Sigmoid colon (tissue), 7 donors: ENCODE measurements around the gene BTNL3. TPM values are rescaled to one million over a fixed set of nuclear protein-coding genes. Genes with fewer than 3 reads are reported as not detected.
"Not testable (repeated sequence)": the region's sequence is repeated elsewhere in the genome, so short reads cannot be mapped to it uniquely, and the experiment has no call there.

Experiments used
- DNase-seq: peaks from one replicate; pipeline ENCODE4 v3.0.0-alpha.2; 2019
- H3K27ac ChIP-seq, 4 donors: fragments of 200-600 bp; sonication (generic); one replicate each; pipeline ENCODE4 v1.5.1; 2016 to 2019; ENCODE audit warnings: mild to moderate bottlenecking in 1 of 4
- H3K27me3 ChIP-seq, 3 donors: fragments of 200-600 bp; sonication (generic); one replicate each; pipeline ENCODE4 v1.5.1; 2019; ENCODE audit warnings: mild to moderate bottlenecking in 1 of 3
- H3K36me3 ChIP-seq, 4 donors: fragments of 200-600 bp; sonication (generic); one replicate each; pipeline ENCODE4 v1.5.1; 2016 to 2019
- H3K4me1 ChIP-seq, 4 donors: fragments of 200-600 bp; sonication (generic); one replicate each; pipeline ENCODE4 v1.5.1; 2017 to 2019
- H3K4me3 ChIP-seq, 4 donors: fragments of 200-600 bp; sonication (generic); one replicate each; pipeline ENCODE4 v1.5.1; 2017 to 2019; ENCODE audit warnings: mild to moderate bottlenecking in 2 of 4, moderate library complexity in 1 of 4
- H3K9me3 ChIP-seq, 4 donors: fragments of 200-600 bp in 3 of 4; sonication (generic) in 3 of 4; one replicate each; pipeline versions ENCODE4 v1.5.1 to v1.6.1; 2013 to 2019
- EP300 ChIP-seq, 4 donors: sonication (generic); formaldehyde crosslinking; IDR thresholded peaks; one replicate each; pipeline ENCODE4 v1.6.1; 2017; ENCODE audit warnings: antibody characterized with exemption in 4 of 4
- POLR2A ChIP-seq, 2 donors: fragments of 450-650 bp; IDR thresholded peaks; one replicate each; pipeline ENCODE4 v1.6.1; 2016; ENCODE audit warnings: antibody characterized with exemption in 2 of 2, mild to moderate bottlenecking in 2 of 2, moderate library complexity in 2 of 2
- POLR2AphosphoS5 ChIP-seq, 4 donors: sonication (generic); formaldehyde crosslinking; IDR thresholded peaks; one replicate each; pipeline ENCODE4 v1.6.1; 2017; ENCODE audit warnings: antibody characterized with exemption in 4 of 4
- WGBS, 2 donors: extraction: QIAGEN DNeasy Blood & Tissue Kit; methylation state at CpG; one replicate each; pipeline ENCODE4 v1.1.7; 2013; 5-methylcytosine and 5-hydroxymethylcytosine counted together
- intact Hi-C: fragments of 100-400 bp; cut with DNase I; formaldehyde crosslinking; loops from one replicate; pipeline ENCODE4 v1.15.1; 2023
- polyA plus RNA-seq, 3 donors: library from polyadenylated mRNA; stranded (reverse); fragments of 200-250 nt; gene quantifications; one replicate each; pipeline ENCODE4 v1.2.3, GENCODE V29; 2013
- total RNA-seq, 4 donors: library from RNA; depleted of rRNA; stranded (reverse); fragments of >200 nt; gene quantifications; one replicate each; pipeline ENCODE4 v1.1.0, GENCODE V29; 2016
- TF ChIP-seq, protein P1 (sequence below), 4 experiments: fragments of 450-650 bp in 3 of 4; fragments of 200-600 bp in 1 of 4; IDR thresholded peaks; one replicate each; pipeline ENCODE4 v1.5.1; 2016 to 2019; ENCODE audit warnings: antibody characterized with exemption in 4 of 4, mild to moderate bottlenecking in 3 of 4, moderate library complexity in 2 of 4
- donor health status: healthy with polysubstance abuse.
- donor health status: Bipolar disorder and iron deficiency.
- donor health status: healthy.

Gene BTNL3
- total and polyA plus RNA-seq, 7 donors = 0.36 to 25.6 (median 18.1) TPM; not detected in 3

GRCh38 chr5:181045316-181045715, 56.7 kb downstream of the BTNL3 start:
- Histone ChIP-seq H3K36me3 (no peaks in the 10 kb centered on the region), H3K4me1 (no peaks in the 10 kb centered on the region), H3K27ac (no peak overlapping the region), H3K27me3 (peaks cover 0 to 60% (median 37%) of the 10 kb centered on the region in 3 donors), H3K9me3 (no peaks in the 10 kb centered on the region), H3K4me3 (no peak overlapping the region)
- TF ChIP-seq, protein P1, sequence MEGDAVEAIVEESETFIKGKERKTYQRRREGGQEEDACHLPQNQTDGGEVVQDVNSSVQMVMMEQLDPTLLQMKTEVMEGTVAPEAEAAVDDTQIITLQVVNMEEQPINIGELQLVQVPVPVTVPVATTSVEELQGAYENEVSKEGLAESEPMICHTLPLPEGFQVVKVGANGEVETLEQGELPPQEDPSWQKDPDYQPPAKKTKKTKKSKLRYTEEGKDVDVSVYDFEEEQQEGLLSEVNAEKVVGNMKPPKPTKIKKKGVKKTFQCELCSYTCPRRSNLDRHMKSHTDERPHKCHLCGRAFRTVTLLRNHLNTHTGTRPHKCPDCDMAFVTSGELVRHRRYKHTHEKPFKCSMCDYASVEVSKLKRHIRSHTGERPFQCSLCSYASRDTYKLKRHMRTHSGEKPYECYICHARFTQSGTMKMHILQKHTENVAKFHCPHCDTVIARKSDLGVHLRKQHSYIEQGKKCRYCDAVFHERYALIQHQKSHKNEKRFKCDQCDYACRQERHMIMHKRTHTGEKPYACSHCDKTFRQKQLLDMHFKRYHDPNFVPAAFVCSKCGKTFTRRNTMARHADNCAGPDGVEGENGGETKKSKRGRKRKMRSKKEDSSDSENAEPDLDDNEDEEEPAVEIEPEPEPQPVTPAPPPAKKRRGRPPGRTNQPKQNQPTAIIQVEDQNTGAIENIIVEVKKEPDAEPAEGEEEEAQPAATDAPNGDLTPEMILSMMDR (IDR thresholded peaks at IDR 0.05) = no peak
- no peak for TF ChIP-seq EP300 (IDR thresholded peaks at IDR 0.05)
- TF ChIP-seq POLR2AphosphoS5 (IDR thresholded peaks at IDR 0.05) = no peak
- TF ChIP-seq POLR2A (IDR thresholded peaks at IDR 0.05) = no peak
- intact Hi-C loops = no loop called here
- whole genome bisulfite sequencing, 2 donors = 37 to 52% methylated on average over 10 of the region's 10 CpGs
- no peak for DNase-seq

GRCh38 chr5:181045857-181046256, 57.2 kb downstream of the BTNL3 start:
- DNase-seq, intact Hi-C loops: not testable (repeated sequence)

GRCh38 chr5:181047288-181047687, 58.6 kb downstream of the BTNL3 start:
- 80 to 83% methylated on average over 2 of the region's 2 CpGs for WGBS, 2 donors
- Histone ChIP-seq H3K36me3 (no peaks in the 10 kb centered on the region), H3K27me3 (peaks cover 5 to 72% (median 49%) of the 10 kb centered on the region in 3 donors), H3K9me3 (no peaks in the 10 kb centered on the region), H3K4me3 (no peak overlapping the region), H3K4me1 (peaks cover 0 to 4% (median 1%) of the 10 kb centered on the region in 4 donors), H3K27ac (no peak overlapping the region)
- TF ChIP-seq, protein P1 (IDR thresholded peaks at IDR 0.05) = no peak
- TF ChIP-seq POLR2AphosphoS5 (IDR thresholded peaks at IDR 0.05) (no peak), POLR2A (IDR thresholded peaks at IDR 0.05) (no peak), EP300 (IDR thresholded peaks at IDR 0.05) (no peak)
- no peak for DNase-seq
- intact Hi-C loops = no loop called here

More at GRCh38 chr5:181045857-181046256, 57.2 kb downstream of the BTNL3 start:
- H3K36me3 ChIP-seq, H3K4me3 ChIP-seq, H3K27ac ChIP-seq, H3K9me3 ChIP-seq, H3K4me1 ChIP-seq: not testable (repeated sequence)
- 0 to 17% methylated on average over 1 of the region's 1 CpG for WGBS, 2 donors
- H3K27me3 ChIP-seq = peaks cover 0 to 61% (median 42%) of the 10 kb centered on the region in 3 donors

DNA sequence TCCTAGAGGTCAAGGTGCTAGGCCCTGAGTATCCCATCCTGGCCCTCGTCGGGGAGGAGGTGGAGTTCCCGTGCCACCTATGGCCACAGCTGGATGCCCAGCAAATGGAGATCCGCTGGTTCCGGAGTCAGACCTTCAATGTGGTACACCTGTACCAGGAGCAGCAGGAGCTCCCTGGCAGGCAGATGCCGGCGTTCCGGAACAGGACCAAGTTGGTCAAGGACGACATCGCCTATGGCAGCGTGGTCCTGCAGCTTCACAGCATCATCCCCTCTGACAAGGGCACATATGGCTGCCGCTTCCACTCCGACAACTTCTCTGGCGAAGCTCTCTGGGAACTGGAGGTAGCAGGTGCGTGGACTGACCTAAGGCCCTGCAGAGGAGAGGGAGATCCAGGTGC, 59.3 kb downstream of the BTNL3 start:
- WGBS, 2 donors = 94% methylated on average over 15 of the region's 15 CpGs
- intact Hi-C loops = no loop called here
- Histone ChIP-seq H3K27me3 (peaks cover 10 to 78% (median 53%) of the 10 kb centered on the region in 3 donors), H3K36me3 (no peaks in the 10 kb centered on the region), H3K4me1 (peaks cover 0 to 9% (median 3%) of the 10 kb centered on the region in 4 donors), H3K27ac (no peak overlapping the region), H3K9me3 (no peaks in the 10 kb centered on the region), H3K4me3 (no peak overlapping the region)
- TF ChIP-seq EP300 (IDR thresholded peaks at IDR 0.05) = no peak
- TF ChIP-seq POLR2A (IDR thresholded peaks at IDR 0.05) = no peak
- no peak for TF ChIP-seq POLR2AphosphoS5 (IDR thresholded peaks at IDR 0.05)
- TF ChIP-seq, protein P1 (IDR thresholded peaks at IDR 0.05) = no peak
- no peak for DNase-seq

GRCh38 chr5:181050016-181050415, 61.4 kb downstream of the BTNL3 start:
- WGBS, 2 donors = 86 to 91% methylated on average over 5 of the region's 5 CpGs
- peaks cover 25 to 91% (median 74%) of the 10 kb centered on the region in 3 donors for H3K27me3 ChIP-seq
- intact Hi-C loops = no loop called here

More at GRCh38 chr5:181050016-181050415, 61.4 kb downstream of the BTNL3 start:
- no peak overlapping the region for H3K27ac ChIP-seq
- peaks cover 0 to 21% (median 14%) of the 10 kb centered on the region in 4 donors for H3K4me1 ChIP-seq
- H3K36me3 ChIP-seq = no peaks in the 10 kb centered on the region
- TF ChIP-seq POLR2A (IDR thresholded peaks at IDR 0.05) (no peak), POLR2AphosphoS5 (IDR thresholded peaks at IDR 0.05) (no peak), EP300 (IDR thresholded peaks at IDR 0.05) (no peak)
- TF ChIP-seq, protein P1 (IDR thresholded peaks at IDR 0.05) = no peak
- DNase-seq = no peak
- no peak overlapping the region for H3K4me3 ChIP-seq
- H3K9me3 ChIP-seq = no peaks in the 10 kb centered on the region
